Common myeloid progenitor, CD34-positive (primary cell): ENCODE results near the gene MINDY4B.

ENCODE experiments used
- CTCF ChIA-PET: fragments of 350-600 bp; sonication (Branson Sonifier 250); formaldehyde crosslinking; loops from one replicate; lab custom pipeline; 2021; ENCODE audit warnings: antibody characterized with exemption; lab: Charles Lee
- POLR2A ChIA-PET: fragments of 350-600 bp; sonication (Branson Sonifier 250); formaldehyde crosslinking; loops from one replicate; lab custom pipeline; 2021; ENCODE audit warnings: antibody characterized with exemption; lab: Charles Lee
- DNase-seq, 3 donors: peaks; one replicate each; pipeline versions ENCODE4 v3.0.0 to v3.0.0-alpha.2; 2013
- H3K27ac ChIP-seq, 2 experiments: 1 replicate in 1 of 2; 2 replicates in 1 of 2; pipeline ENCODE4 v1.7.0; 2013; ENCODE audit warnings: inconsistent platforms in 2 of 2, low read length in 2 of 2, mild to moderate bottlenecking in 2 of 2, low read depth in 1 of 2, moderate library complexity in 1 of 2; ENCODE audit not compliant: severe bottlenecking in 2 of 2, insufficient read depth in 1 of 2, poor library complexity in 1 of 2
- H3K27me3 ChIP-seq, 5 experiments: replicated peaks in 2 of 5; 1 replicate in 3 of 5; 2 replicates in 2 of 5; pipeline versions ENCODE4 v1.6.1 to v1.7.0; 2013; ENCODE audit warnings: low read length in 4 of 5, mild to moderate bottlenecking in 2 of 5, moderate library complexity in 2 of 5, inconsistent platforms in 1 of 5; ENCODE audit not compliant: insufficient read depth in 5 of 5, control insufficient read depth in 4 of 5
- H3K36me3 ChIP-seq, 4 experiments: 1 replicate in 2 of 4; 2 replicates in 2 of 4; pipeline versions ENCODE4 v1.6.1 to v1.7.0; 2013; ENCODE audit warnings: low read length in 3 of 4, control low read depth in 1 of 4, mild to moderate bottlenecking in 1 of 4; ENCODE audit not compliant: control insufficient read depth in 4 of 4, insufficient read depth in 4 of 4
- H3K4me1 ChIP-seq, 4 experiments: 1 replicate in 3 of 4; 2 replicates in 1 of 4; pipeline versions ENCODE4 v1.6.1 to v1.7.1; 2013; ENCODE audit warnings: low read length in 3 of 4, mild to moderate bottlenecking in 3 of 4, control low read depth in 1 of 4, inconsistent platforms in 1 of 4, moderate library complexity in 1 of 4; ENCODE audit not compliant: control insufficient read depth in 4 of 4, insufficient read depth in 4 of 4; ENCODE audit errors: control extremely low read depth in 1 of 4
- H3K4me3 ChIP-seq, 7 experiments: 1 replicate in 4 of 7; 2 replicates in 3 of 7; pipeline versions ENCODE4 v1.5.1 to v1.7.0; 2013; ENCODE audit warnings: mild to moderate bottlenecking in 7 of 7, low read length in 6 of 7, moderate library complexity in 6 of 7, inconsistent platforms in 2 of 7, low read depth in 2 of 7, control low read depth in 1 of 7; ENCODE audit not compliant: insufficient read depth in 4 of 7, control insufficient read depth in 1 of 7; ENCODE audit errors: extremely low read depth in 1 of 7
- H3K9me3 ChIP-seq, 5 experiments: 1 replicate in 4 of 5; 2 replicates in 1 of 5; pipeline versions ENCODE4 v1.6.1 to v1.7.1; 2013; ENCODE audit warnings: low read length in 4 of 5, mild to moderate bottlenecking in 2 of 5, inconsistent platforms in 1 of 5, low read depth in 1 of 5, moderate library complexity in 1 of 5; ENCODE audit not compliant: control insufficient read depth in 4 of 5, insufficient read depth in 2 of 5; ENCODE audit errors: control extremely low read depth in 1 of 5
- WGBS: methylation state at CpG from one replicate; pipeline ENCODE4 v1.1.5; 2013; ENCODE audit not compliant: insufficient coverage; 5-methylcytosine and 5-hydroxymethylcytosine counted together

MINDY4B gene

DNA sequence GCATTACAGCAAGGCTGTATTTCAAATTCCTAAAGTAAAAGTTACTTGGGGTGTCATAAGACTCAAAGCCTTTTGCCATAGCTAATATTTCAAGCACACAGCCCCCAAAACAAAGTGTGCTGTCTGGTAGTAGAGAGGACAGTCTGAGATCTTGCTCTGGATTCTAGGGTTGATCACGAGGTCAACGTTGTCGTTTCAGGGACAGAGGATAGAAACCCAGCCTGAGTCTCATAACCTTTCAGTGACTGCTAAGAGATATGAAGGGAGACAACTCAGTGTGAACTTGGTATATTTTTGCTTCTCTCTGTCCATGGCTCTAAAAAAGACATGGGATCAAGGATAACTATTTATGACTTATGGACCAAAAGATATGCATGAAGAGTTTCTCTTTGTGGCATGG is 25.6 kb upstream of the MINDY4B start:
- POLR2A ChIA-PET: no interaction called here
- Histone ChIP-seq H3K27ac (no peak overlapping the region), H3K36me3 (no peaks in the 10 kb centered on the region), H3K27me3 (no peaks in the 10 kb centered on the region), H3K4me1 (peaks cover 0 to 5% (median 2%) of the 10 kb centered on the region in 4 experiments), H3K4me3 (no peak overlapping the region), H3K9me3 (no peaks in the 10 kb centered on the region)
- CTCF ChIA-PET: no interaction called here
- 67% methylated on average over 3 of the region's 3 CpGs for WGBS
- DNase-seq: no peak

DNA sequence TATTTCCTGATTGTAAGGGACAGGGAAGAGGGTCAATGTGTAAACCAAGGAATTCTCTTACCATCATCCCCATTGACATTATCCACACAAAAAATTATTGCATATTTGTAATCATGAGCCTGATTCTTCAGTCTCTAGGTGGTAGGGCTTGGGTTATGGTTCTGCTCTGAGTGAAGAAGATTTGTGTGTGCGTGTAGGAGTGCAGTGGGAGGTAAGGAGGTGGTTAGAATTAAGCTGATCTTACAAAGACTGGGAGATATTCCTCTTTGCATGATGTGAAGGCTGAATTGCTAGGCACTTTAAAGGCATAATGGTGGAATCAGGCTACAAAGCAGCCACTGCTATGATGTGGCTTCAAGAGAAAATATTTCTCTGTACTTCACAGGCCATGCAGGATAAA is 23.0 kb upstream of the MINDY4B start:
- peaks cover 0 to 13% (median 9%) of the 10 kb centered on the region in 4 experiments for H3K4me1 ChIP-seq
- no peak overlapping the region for H3K4me3 ChIP-seq
- CTCF ChIA-PET: interaction anchor here (1.2 kb wide), 1 partner anchor 223 kb away, joined by 3 read pairs; no protein-coding TSS in a partner anchor
- WGBS: 100% methylated on average over 1 of the region's 1 CpG
- H3K36me3 ChIP-seq: no peaks in the 10 kb centered on the region
- no peaks in the 10 kb centered on the region for H3K9me3 ChIP-seq
- no peak overlapping the region for H3K27ac ChIP-seq
- no peaks in the 10 kb centered on the region for H3K27me3 ChIP-seq
- DNase-seq: no peak
- POLR2A ChIA-PET: interaction anchor here (0.6 kb wide), 1 partner anchor 42 kb away, joined by 3 read pairs; no protein-coding TSS in a partner anchor

GRCh38 chr3:150926328-150926727 is 21.1 kb upstream of the MINDY4B start:
- H3K4me3 ChIP-seq: peak overlapping the region in 4 of 7 experiments; percentile 69 to 86 (median 73)
- no peaks in the 10 kb centered on the region for H3K36me3 ChIP-seq
- WGBS: 84% methylated on average over 7 of the region's 7 CpGs
- no peaks in the 10 kb centered on the region for H3K27me3 ChIP-seq
- H3K4me1 ChIP-seq: peaks cover 0 to 13% (median 9%) of the 10 kb centered on the region in 4 experiments
- CTCF ChIA-PET: interaction anchor here (0.6 to 2.5 kb wide), 11 partner anchors 8 to 356 kb away, joined by 3 to 13 read pairs (median 3); partner anchors contain the start of gene MED12L
- H3K27ac ChIP-seq: no peak overlapping the region
- no peak for DNase-seq
- no peaks in the 10 kb centered on the region for H3K9me3 ChIP-seq
- POLR2A ChIA-PET: no interaction called here

DNA sequence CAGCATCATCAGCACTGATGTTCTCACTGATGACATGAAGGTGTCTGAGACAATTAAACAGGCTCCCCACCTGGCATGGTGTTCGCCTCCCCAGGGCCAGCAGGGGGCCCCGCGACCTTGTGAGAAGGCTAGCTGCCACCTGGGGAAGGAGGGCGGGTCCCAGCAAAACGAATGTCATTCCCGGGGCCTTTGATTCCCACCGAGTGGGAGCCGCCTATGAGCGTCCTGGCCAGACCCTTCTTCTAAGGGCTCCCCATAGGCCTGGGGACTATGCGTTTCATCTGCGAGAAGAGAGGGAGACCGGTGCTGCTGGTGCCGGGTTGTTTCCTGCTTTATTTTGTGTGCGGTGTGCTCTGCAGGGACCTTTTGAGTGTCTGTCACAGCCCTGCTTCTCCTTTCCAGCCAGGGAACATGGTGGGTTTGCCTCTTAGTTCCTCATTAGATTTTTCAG is 20.5 kb upstream of the MINDY4B start:
- Histone ChIP-seq H3K27me3 (no peaks in the 10 kb centered on the region), H3K4me3 (peak overlapping the region; percentile 43 to 86 (median 69)), H3K36me3 (no peaks in the 10 kb centered on the region), H3K9me3 (no peaks in the 10 kb centered on the region), H3K27ac (peak overlapping the region; percentile 4 to 13), H3K4me1 (peaks cover 0 to 13% (median 9%) of the 10 kb centered on the region in 4 experiments)
- POLR2A ChIA-PET: no interaction called here
- DNase-seq: peak; percentile 61 to 93 (median 91)
- WGBS: under 1% methylated on average over 14 of the region's 14 CpGs
- CTCF ChIA-PET: interaction anchor here (0.6 to 2.5 kb wide), 12 partner anchors 8 to 357 kb away, joined by 3 to 13 read pairs (median 4); partner anchors contain the start of gene MED12L

DNA sequence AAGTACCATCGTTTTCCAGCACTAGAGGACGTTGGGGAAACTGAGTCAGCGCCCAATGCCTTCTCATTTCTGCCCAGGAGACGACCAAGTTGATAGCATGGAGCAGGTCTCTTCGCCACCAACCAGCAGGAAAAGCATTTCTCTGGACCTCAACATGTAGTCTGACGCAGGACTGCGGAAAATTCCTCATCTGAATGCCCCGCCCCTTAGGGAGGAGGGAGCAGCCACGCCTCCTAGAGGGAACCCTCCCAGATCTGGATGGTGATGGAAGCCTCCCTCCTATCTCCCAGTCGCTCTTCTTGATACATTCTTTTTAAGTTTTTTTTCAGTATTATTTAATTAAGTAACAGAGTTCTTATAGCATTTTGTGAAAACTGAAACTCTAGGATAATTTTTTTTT is 17.4 kb upstream of the MINDY4B start:
- Histone ChIP-seq H3K36me3 (no peaks in the 10 kb centered on the region), H3K9me3 (no peaks in the 10 kb centered on the region), H3K27me3 (no peaks in the 10 kb centered on the region), H3K27ac (no peak overlapping the region), H3K4me1 (peaks cover 0 to 13% (median 9%) of the 10 kb centered on the region in 4 experiments), H3K4me3 (no peak overlapping the region)
- DNase-seq: no peak
- ChIA-PET POLR2A (no interaction called here), CTCF (no interaction called here)
- WGBS: 89% methylated on average over 8 of the region's 10 CpGs

DNA sequence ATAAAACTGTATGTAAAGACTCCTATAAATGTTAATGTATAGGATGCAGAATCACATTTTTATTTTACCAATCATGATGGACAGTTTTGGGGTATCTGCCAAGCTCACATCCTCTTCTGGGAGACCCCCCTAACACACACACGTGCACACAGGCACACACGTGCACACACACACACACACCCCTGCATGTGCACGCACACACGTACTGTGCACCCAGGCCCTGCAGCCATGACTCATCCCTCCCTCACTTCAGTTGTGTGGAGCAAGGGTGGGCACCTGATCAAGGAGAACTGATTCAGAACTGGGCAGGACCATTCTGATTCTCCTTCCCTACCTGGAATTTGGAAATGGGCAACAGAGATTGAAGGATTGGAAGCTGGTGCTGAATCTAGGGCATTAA is 16.0 kb upstream of the MINDY4B start:
- Histone ChIP-seq H3K9me3 (no peaks in the 10 kb centered on the region), H3K27me3 (no peaks in the 10 kb centered on the region), H3K36me3 (no peaks in the 10 kb centered on the region), H3K4me1 (peaks cover 0 to 11% (median 9%) of the 10 kb centered on the region in 4 experiments), H3K4me3 (no peak overlapping the region), H3K27ac (no peak overlapping the region)
- ChIA-PET CTCF (no interaction called here), POLR2A (no interaction called here)
- no peak for DNase-seq
- WGBS: no CpG with 5 or more reads among the region's 4 CpGs

- POLR2A ChIA-PET: no interaction called here
- CTCF ChIA-PET: interaction anchor here (1.6 kb wide), 1 partner anchor 223 kb away, joined by 4 read pairs; no protein-coding TSS in a partner anchor
Measured at GRCh38 chr3:150920236-150920635, 15.0 kb upstream of the MINDY4B start.

More at GRCh38 chr3:150920236-150920635, 15.0 kb upstream of the MINDY4B start:
- Histone ChIP-seq H3K4me3 (no peak overlapping the region), H3K36me3 (no peaks in the 10 kb centered on the region), H3K9me3 (no peaks in the 10 kb centered on the region), H3K27me3 (no peaks in the 10 kb centered on the region), H3K4me1 (peaks cover 0 to 2% (median 2%) of the 10 kb centered on the region in 4 experiments), H3K27ac (no peak overlapping the region)
- WGBS: 86% methylated on average over 2 of the region's 2 CpGs
- DNase-seq: no peak
